H1 (cell line): Measurements from ENCODE around the gene RABL6. TPM values are rescaled to one million over a fixed set of nuclear protein-coding genes. Genes with fewer than 3 reads are reported as not detected.

Source experiments
- JUND ChIP-seq: IDR thresholded peaks from 2 replicates; pipeline ENCODE4 v1.6.1; 2011; ENCODE audit warnings: mild to moderate bottlenecking, improper control_type of control experiment, low read length
- SP2 ChIP-seq: IDR thresholded peaks from 2 replicates; pipeline ENCODE4 v1.6.1; 2012; ENCODE audit warnings: mild to moderate bottlenecking, low read length, inconsistent platforms
- polyA plus RNA-seq, 7 experiments: library from polyadenylated mRNA; depleted of rRNA in 3 of 7; stranded (reverse) in 5 of 7; unstranded in 2 of 7; fragments of >200 nt in 5 of 7; fragments of 200-250 nt in 2 of 7; gene quantifications; 1 replicate in 5 of 7; 2 replicates in 1 of 7; 4 replicates in 1 of 7; pipeline versions ENCODE4 v1.2.1 to v1.2.3, GENCODE V29; 2011 to 2013; ENCODE audit warnings: missing spikeins in 2 of 7, mixed read lengths in 2 of 7
- total RNA-seq: library from RNA; stranded (reverse); fragmentation: NEBNext Ultra II Directional; extraction: Animal tissue kit (Norgen Biotek cat#: 25700); gene quantifications from 2 replicates; pipeline ENCODE4 v1.2.1, GENCODE V29; 2021

Gene RABL6
- total and polyA plus RNA-seq, 2 of the 8 experiments (the other 6 are each of a cell fraction or from before 2014, with no cell fraction given): 70.1 to 130 TPM

- no peak for TF ChIP-seq SP2
- no peak for TF ChIP-seq JUND
Measured at GRCh38 chr9:136760424-136760823, 47.3 kb upstream of the RABL6 start (continued).
